ENCODE results near the gene TSPAN5.

DNA sequence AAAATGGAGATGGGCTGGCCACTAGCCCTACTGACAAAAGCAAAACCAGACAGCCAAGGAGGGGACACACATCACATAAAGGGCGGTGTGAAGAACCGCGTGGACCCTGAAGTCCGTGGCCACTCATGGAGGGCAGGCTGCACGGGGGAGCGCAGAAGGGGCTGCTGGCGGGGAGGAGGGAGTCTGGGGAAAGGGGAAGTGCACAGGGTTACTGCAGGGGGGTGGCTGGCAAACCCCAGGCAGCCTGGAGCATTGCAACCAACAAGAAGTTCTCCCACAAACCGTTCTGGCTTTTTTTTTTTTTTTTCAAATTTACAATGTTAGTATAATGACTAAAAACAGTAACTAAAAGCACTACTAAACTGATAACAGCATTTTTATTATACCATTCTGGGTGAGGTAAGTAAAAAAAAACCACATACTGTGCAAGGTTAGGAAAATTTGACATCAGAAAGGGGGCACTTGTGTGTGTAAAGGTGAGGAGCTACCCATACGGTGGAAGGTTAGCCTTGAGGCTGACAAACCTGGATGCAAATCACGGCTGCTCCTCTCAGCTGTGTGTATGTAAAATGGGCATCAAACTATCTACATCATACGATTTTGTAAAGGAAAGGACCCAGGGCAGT, 87.1 kb downstream of the TSPAN5 start:
- no peak for TF ChIP-seq EP300 (IDR thresholded peaks at IDR 0.05)
- TF ChIP-seq, protein P1, sequence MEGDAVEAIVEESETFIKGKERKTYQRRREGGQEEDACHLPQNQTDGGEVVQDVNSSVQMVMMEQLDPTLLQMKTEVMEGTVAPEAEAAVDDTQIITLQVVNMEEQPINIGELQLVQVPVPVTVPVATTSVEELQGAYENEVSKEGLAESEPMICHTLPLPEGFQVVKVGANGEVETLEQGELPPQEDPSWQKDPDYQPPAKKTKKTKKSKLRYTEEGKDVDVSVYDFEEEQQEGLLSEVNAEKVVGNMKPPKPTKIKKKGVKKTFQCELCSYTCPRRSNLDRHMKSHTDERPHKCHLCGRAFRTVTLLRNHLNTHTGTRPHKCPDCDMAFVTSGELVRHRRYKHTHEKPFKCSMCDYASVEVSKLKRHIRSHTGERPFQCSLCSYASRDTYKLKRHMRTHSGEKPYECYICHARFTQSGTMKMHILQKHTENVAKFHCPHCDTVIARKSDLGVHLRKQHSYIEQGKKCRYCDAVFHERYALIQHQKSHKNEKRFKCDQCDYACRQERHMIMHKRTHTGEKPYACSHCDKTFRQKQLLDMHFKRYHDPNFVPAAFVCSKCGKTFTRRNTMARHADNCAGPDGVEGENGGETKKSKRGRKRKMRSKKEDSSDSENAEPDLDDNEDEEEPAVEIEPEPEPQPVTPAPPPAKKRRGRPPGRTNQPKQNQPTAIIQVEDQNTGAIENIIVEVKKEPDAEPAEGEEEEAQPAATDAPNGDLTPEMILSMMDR (IDR thresholded peaks at IDR 0.05), result no peak
- TF ChIP-seq POLR2A (IDR thresholded peaks at IDR 0.05), result no peak
- TF ChIP-seq POLR2AphosphoS5 (IDR thresholded peaks at IDR 0.05), result no peak

Measured in stomach (tissue), 4 donors.